ENCODE data around the gene MDC1. TPM values are rescaled to one million over a fixed set of nuclear protein-coding genes. Genes with fewer than 3 reads are reported as not detected.

The MDC1 gene
- total RNA-seq, 1 donor from 2014 or later = 25.2 TPM

- no peaks in the 10 kb centered on the region for H3K9me3 Mint-ChIP-seq (ENCODE audit: unreplicated experiment)
- H3K27me3 ChIP-seq (ENCODE audit: insufficient read depth, low read length) = no peaks in the 10 kb centered on the region
- peaks cover 18% of the 10 kb centered on the region for H3K36me3 Mint-ChIP-seq (ENCODE audit: low read depth, unreplicated experiment)
- peak within 1 kb of the TSS; percentile 99 for H3K27ac Mint-ChIP-seq (ENCODE audit: unreplicated experiment)
- no peaks in the 10 kb centered on the region for H3K9me3 ChIP-seq (ENCODE audit: insufficient read depth, low read depth, low read length)
- peaks cover 24% of the 10 kb centered on the region for H3K4me1 ChIP-seq (ENCODE audit: insufficient read depth, low read length)
- peaks cover 33% of the 10 kb centered on the region for H4K20me1 ChIP-seq (ENCODE audit: insufficient read depth, low read length)
- peak within 1 kb of the TSS; percentile 100 for H3K4me3 Mint-ChIP-seq (ENCODE audit: unreplicated experiment)
- TF ChIP-seq, protein P1, sequence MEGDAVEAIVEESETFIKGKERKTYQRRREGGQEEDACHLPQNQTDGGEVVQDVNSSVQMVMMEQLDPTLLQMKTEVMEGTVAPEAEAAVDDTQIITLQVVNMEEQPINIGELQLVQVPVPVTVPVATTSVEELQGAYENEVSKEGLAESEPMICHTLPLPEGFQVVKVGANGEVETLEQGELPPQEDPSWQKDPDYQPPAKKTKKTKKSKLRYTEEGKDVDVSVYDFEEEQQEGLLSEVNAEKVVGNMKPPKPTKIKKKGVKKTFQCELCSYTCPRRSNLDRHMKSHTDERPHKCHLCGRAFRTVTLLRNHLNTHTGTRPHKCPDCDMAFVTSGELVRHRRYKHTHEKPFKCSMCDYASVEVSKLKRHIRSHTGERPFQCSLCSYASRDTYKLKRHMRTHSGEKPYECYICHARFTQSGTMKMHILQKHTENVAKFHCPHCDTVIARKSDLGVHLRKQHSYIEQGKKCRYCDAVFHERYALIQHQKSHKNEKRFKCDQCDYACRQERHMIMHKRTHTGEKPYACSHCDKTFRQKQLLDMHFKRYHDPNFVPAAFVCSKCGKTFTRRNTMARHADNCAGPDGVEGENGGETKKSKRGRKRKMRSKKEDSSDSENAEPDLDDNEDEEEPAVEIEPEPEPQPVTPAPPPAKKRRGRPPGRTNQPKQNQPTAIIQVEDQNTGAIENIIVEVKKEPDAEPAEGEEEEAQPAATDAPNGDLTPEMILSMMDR (IDR thresholded peaks at IDR 0.05; ENCODE audit: insufficient read depth, low read depth, low read length) = no peak
- no peak for TF ChIP-seq EZH2 (IDR thresholded peaks at IDR 0.05; ENCODE audit: insufficient read depth, low read length)
- no peak for FAIRE-seq
- H3K36me3 ChIP-seq (ENCODE audit: insufficient read depth, low read length) = peaks cover 9% of the 10 kb centered on the region
- H3K4me1 Mint-ChIP-seq (ENCODE audit: low read depth, unreplicated experiment) = peaks cover 29% of the 10 kb centered on the region
- H3K4me3 ChIP-seq (ENCODE audit: insufficient read depth, low read depth, low read length) = peak within 1 kb of the TSS; percentile 96
- H3K27ac ChIP-seq (ENCODE audit: low read depth, low read length) = peak within 1 kb of the TSS; percentile 94
- H3K79me2 ChIP-seq (ENCODE audit: insufficient read depth, low read length) = peaks cover 45% of the 10 kb centered on the region
- H3K4me2 ChIP-seq (ENCODE audit: low read length) = peak within 1 kb of the TSS; percentile 84
- no peaks in the 10 kb centered on the region for H3K27me3 Mint-ChIP-seq (ENCODE audit: low read depth, unreplicated experiment)
- H3K9ac ChIP-seq (ENCODE audit: low read length) = peak within 1 kb of the TSS; percentile 97
- no peak within 1 kb of the TSS for H2AFZ ChIP-seq (ENCODE audit: low read depth, low read length)
- DNase-seq (ENCODE audit: low read depth) = peak; percentile 90
Observed at GRCh38 chr6:30742316-30743098, 25.4 kb upstream of the MDC1 start, which contains the start of gene FLOT1. Gene FLOT1 (minus strand): TSS chr6:30742687. CDS start chr6:30742189, 498 bp downstream.

DNA sequence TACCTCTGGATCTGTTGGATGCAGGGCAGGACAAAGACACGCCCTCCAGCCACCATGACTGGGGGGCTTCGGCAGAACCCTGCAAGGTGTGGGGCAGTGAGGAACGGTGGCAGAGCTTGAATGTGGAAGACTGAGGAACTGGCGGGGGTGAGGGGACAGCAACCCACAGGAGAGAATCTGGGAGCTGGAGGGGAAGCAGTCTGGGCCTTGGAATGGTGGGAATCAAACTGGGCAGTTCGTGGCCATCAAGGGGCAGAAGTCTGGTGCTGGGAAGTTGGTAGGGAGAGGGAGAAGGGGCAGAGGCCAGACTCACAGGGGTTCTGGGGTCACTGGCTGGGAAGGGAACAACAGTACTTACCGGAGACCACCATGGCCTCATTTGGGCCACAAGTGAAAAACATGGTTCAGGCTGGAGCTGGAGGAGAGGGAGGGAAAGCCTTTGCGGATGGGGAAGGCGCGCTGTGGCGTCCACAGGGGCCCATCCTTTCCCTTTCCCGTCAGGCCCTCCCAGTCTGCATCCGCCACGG, 24.8 kb upstream of the MDC1 start:
- peak overlapping the region; percentile 94 for H3K27ac ChIP-seq (ENCODE audit: low read depth, low read length)
- Mint-ChIP-seq H3K36me3 (ENCODE audit: low read depth, unreplicated experiment) (peaks cover 23% of the 10 kb centered on the region), H3K27me3 (ENCODE audit: low read depth, unreplicated experiment) (no peaks in the 10 kb centered on the region), H3K4me3 (ENCODE audit: unreplicated experiment) (peak overlapping the region; percentile 88), H3K27ac (ENCODE audit: unreplicated experiment) (peak overlapping the region; percentile 99), H3K4me1 (ENCODE audit: low read depth, unreplicated experiment) (peaks cover 29% of the 10 kb centered on the region), H3K9me3 (ENCODE audit: unreplicated experiment) (no peaks in the 10 kb centered on the region)
- H2AFZ ChIP-seq (ENCODE audit: low read depth, low read length) = no peak overlapping the region
- H4K20me1 ChIP-seq (ENCODE audit: insufficient read depth, low read length) = peaks cover 33% of the 10 kb centered on the region
- no peaks in the 10 kb centered on the region for H3K27me3 ChIP-seq (ENCODE audit: insufficient read depth, low read length)
- peaks cover 9% of the 10 kb centered on the region for H3K36me3 ChIP-seq (ENCODE audit: insufficient read depth, low read length)
- no peak for FAIRE-seq
- no peak for DNase-seq (ENCODE audit: low read depth)
- TF ChIP-seq EZH2 (IDR thresholded peaks at IDR 0.05; ENCODE audit: insufficient read depth, low read length) = no peak
- TF ChIP-seq, protein P1 (IDR thresholded peaks at IDR 0.05; ENCODE audit: insufficient read depth, low read depth, low read length) = no peak
- H3K4me1 ChIP-seq (ENCODE audit: insufficient read depth, low read length) = peaks cover 22% of the 10 kb centered on the region
- peak overlapping the region; percentile 96 for H3K4me3 ChIP-seq (ENCODE audit: insufficient read depth, low read depth, low read length)
- peaks cover 45% of the 10 kb centered on the region for H3K79me2 ChIP-seq (ENCODE audit: insufficient read depth, low read length)
- H3K9ac ChIP-seq (ENCODE audit: low read length) = peak overlapping the region; percentile 97
- H3K4me2 ChIP-seq (ENCODE audit: low read length) = peak overlapping the region; percentile 84
- H3K9me3 ChIP-seq (ENCODE audit: insufficient read depth, low read depth, low read length) = no peaks in the 10 kb centered on the region

Data from astrocyte (in vitro differentiated cells and primary cell).